NCI-H187 (cell line): ENCODE measurements around the gene LETM1.

ENCODE experiments used
- DNase-seq, 2 experiments: peaks; one replicate each; lab custom pipeline; 2025; lab: John Stamatoyannopoulos, UW

LETM1 gene

GRCh38 chr4:1794809-1795298 lies 61.1 kb downstream of the LETM1 start:
- DNase-seq, result no peak

DNA sequence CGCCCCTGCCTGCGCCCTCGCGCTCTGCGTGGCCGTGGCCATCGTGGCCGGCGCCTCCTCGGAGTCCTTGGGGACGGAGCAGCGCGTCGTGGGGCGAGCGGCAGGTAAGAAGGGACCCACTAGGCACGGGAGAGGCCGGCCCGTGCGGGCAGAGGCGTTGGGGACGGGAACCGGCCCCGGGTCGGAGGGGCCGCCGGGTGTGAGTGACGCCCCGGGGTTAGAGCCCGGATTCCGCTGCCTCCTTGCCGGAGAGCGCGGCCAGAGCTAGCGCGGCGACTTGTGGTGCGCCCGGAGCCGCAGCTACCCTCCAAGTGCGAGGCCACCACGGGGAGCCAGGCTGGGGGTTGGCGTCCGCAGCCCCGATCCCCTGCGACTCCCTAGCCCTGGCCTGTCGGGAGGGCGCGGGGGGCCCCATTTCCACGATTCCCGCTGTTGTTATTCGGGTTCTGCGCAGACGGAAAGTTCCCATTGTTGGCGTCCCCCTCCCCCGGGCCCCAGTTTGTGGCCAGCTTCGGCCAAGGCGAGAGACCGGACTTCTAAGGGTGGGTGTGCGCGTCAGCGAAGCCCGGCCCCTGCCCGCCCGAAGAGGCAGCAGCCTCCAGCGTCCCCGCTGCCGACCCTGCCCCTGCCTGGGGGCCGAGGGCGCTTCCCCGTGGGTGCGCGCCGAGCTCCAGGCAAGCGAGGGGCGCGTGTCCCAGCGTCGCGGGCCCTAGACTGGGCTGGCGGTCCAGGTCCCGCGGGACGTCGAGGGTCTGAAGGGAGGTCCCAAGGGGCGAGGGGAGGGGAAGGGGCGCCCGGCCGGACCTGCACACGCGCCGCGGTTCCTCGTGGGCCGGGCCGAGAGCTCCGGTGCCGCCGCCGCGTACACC lies 61.8 kb downstream of the LETM1 start:
- no peak for DNase-seq

- DNase-seq, result no peak
These were observed 62.5 kb downstream of the LETM1 start for GRCh38 chr4:1793496-1793840.

GRCh38 chr4:1792832-1793495 lies 63.0 kb downstream of the LETM1 start, which contains the start of gene FGFR3:
Gene FGFR3 (plus strand): TSS chr4:1793293. CDS start chr4:1793935, 642 bp downstream.
- no peak for DNase-seq

DNA sequence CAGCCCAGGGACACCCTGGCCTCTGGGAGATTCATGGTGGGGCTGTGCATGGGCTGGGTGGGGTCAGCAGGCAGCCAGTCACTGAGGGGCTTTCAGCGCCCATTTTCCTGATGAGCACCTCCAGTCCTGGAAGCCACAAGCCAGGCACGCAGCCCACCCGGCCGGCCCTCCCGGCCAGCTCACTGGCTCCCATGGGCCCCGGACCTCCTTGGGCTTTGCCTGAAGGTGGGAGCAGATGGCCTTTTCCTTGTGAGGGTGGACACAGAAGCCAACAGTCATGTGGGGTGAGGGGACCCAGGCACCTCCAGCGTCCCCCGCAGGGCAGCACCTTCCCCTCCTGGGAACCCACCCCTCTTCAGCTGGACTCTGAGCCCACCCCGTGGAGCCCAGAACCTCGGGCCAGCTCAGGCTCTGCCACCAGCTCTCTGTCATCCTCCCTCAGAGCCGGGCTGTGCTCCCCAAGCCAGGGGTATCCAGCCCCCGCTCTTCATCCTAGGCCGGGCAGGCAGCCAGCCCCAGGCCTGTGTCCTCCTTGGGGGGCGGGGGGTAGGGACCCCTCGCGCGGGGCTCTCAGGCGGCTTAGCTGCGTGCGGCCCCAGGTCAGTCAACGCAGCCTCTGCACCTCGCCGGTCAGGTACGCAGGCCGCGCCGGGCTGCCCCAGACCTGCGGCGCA lies 63.7 kb downstream of the LETM1 start:
- no peak for DNase-seq

GRCh38 chr4:1790005-1790404 lies 66.0 kb downstream of the LETM1 start:
- DNase-seq, result no peak

DNA sequence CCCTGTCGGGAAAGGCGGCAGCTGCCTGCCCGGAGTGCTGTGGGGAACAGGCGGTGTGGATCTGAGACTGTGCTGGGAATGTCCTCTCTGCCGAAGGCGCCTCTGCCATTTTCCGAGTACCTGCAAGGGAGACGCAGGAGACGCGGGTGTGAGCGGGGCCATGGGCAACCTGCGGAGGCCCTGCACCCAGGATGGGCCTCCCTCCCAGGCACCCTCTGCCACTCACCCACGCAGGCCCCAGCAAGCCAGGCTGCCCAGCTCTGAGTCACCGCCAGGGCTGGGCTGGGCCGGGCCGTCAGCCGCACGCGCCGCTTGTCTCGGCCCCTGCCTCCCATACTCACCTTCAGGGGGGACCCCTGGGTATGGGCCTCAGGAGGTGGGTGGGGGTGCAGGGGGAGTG lies 66.4 kb downstream of the LETM1 start:
- DNase-seq, result no peak

GRCh38 chr4:1788254-1788973 lies 67.5 kb downstream of the LETM1 start:
- no peak for DNase-seq

DNA sequence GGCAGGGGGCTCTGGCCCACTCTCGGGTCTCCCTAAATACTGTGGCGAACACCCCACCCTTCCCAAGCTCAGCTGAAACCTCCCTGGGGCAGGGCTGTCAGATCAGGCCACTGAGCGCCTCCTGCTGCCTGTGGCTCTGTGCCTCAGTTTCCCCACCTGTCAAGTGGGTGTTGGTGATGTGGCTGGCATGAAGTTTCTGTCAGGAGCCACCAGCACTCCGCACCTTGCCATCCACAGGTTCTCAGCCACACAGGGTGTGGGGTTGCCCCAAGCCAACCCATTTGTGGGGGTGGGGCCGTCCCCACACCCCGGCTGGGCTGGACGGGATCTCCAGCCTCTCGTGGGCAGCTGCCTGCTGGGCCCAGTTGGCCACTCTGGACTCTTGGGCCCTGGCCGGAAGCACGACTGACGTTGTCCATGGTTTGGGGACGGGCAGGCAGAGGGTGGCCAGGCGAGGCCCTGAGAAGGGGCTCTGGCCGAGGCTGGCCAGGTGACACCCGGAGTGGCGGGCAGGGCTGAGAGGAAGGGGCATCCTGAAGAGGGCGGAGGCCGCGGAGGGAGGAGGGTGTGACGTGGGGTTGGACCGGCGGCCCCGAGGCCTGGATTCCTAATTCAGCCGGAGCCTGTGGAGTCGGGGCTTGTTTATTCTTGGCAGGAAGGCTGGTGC lies 68.4 kb downstream of the LETM1 start:
- no peak for DNase-seq

DNA sequence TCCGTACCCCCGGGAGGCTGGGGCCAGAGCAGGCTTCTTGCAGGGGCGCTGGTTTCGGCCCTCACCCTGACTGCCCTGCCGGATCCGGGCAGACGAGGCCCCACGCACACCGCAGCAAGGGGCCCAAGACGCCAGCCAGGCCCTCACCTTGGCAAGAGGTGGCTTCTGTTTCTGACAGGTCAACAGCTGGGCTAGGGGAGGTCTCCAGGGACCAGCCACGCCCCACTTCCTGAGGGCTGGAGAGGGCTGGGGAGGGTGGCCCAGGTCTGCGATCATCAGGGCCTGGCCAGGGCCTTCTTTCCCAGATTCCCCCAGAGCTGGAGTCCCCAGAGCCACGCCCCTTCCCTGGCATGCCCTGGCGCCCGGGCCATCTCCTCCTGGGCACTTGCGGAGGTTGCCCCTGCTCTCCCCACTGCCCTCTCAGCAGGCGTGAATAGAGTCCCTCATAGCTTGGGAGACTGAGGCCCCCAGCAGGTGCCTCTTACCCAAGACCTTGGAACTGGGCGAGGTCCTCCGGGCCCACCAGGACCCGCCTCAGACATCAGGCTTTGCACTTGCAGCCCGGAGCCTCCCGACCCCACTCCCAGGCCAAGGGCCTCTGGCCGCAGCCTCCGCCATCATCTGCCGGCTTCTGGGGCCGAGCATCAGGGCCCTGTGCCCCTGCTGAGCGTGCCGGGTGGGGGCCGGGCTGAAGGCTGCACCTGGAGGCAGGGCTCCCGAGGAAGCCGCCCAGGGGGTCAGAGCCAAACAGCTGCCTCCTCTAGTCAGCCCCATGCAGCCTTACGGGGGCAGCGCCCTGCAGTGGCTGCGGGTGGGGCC lies 69.2 kb downstream of the LETM1 start:
- no peak for DNase-seq

- DNase-seq, result no peak
These were observed 70.4 kb downstream of the LETM1 start for GRCh38 chr4:1785592-1785991.

DNA sequence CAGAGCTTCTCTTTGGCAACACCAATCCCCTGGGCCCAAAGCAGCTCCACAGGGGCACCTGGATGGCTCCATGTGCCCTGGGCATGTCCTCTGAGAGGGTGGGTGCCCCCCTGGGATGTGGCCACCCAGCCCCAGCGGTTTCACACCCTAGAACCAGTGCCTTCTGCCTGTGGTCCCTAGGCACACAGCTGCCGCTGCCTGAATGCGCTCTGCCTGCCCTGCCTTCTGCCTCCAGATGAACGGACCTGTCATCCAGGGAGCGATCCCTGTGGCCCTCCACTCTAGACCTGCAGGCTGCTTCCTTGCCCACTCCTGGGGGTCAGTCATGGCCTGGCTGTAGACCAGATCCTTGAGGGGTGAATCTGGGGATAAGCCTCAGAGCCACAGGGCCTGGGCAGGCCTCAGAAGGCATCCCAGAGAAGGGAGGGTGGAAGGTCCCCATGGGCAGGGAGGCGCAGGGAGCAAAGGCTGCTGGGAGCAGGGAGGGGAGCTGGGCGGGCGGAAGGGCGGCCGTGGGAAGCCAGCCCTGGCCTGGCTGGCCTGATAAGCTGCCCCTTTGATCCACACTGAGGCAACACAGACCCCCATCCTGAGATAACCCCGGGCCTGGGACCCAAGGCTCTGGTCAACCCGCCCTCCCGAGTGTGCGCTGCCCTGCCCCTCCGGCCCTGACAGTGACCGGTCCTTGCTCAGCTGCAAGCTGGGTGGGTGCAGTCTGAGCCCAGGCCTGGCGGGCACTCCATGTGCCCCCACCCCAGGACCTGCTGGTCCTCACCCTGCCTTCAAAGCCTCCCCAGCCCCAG lies 71.0 kb downstream of the LETM1 start:
- no peak for DNase-seq

GRCh38 chr4:1784395-1784788 lies 71.6 kb downstream of the LETM1 start:
- no peak for DNase-seq

GRCh38 chr4:1783970-1784369 lies 72.0 kb downstream of the LETM1 start:
- no peak for DNase-seq

GRCh38 chr4:1783015-1783414 lies 72.9 kb downstream of the LETM1 start:
- no peak for DNase-seq

DNA sequence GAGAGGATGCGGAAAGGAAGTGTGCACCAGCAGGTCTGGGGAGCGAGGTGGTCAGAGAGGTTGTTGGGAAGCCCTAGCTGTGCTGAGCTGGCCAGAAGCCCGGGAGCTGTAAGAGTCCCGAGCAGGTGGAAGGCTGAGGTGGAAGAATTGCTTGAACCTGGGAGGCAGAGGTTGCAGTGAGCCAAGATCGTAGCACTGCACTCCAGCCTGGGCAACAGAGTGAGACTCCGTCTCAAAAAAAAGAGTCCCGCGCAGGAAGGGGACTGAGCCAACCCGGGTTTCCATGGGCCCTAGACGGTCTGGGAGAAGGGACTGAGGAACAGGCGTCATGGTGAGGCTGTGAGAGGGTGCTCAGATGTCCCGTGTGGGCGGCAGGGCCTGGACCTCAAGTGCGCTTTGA lies 75.5 kb downstream of the LETM1 start:
- no peak for DNase-seq

DNA sequence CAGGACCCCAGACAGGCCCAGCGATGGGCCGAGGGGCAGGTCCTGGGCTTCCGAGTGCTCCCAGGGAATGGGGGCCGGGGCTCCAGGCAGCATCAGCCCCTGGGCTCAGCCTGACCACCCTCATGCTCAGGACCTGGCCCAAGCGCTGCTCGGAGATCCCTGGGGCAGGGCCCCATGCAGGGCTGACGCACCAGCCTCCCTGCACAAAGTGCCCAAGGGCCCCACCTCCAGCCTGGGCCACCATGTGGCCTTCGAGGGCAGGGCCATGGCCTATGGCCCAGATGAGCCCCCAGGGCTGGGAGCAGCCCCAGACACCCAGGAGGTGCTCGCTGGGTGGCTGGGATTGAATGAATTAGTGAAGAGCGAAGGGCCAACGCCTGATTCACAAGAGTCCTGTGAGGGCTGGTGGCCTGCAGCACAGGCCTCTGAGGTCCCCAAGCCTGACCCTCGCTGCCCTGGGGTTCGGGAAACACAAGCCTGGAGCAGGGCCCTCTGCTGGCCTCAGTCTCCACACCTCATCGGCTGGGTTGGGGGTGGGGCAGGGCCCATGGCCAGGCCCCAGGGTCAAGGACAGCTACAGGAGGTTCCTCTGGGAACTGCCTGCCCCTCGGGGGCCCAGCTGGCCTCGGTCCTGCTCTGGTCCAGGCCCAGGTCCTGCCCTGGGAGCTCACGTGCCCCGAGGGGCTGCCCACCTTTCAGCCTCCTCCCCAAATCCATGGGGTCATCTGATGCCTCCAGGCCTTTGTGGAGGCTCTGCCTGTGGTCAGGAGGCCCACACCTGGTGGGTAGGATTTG lies 76.2 kb downstream of the LETM1 start:
- DNase-seq, result no peak

DNA sequence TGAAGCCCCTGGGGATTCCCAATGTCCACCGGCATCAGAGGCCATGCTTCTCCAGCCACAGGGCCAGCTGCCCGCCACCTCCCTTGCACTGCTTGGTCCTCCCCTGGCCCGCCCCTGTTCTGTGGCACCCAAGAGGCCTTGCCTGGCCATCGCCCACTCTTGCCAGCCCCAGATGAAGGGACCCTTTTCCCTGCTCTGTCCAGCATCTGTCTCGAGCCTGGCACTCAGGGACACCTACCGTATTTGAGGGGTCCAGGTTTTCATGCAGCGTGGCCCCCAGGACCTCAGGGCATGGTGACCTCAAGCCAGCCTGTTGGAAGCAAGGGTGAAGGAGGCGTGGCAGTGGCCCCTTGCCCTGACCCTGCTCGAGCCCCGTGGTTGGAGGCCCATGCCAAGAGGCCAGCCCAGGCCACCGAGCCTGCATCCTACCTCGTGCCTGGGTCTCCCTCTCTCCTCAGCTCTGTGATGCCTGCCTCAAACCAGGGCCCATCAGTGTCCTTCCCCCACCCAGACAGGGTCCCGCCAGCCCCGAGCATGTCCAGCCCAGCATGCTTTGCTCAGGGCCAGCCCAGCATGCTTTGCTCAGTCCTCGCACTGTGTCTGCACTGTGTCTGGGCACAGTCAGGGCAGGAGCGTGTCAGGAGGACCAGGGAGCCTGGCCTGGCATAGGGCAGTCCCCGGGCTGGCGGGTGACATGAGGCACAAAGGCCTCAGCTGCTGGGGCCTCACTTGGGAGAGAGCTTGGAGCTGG lies 77.1 kb downstream of the LETM1 start:
- no peak for DNase-seq
